GM12878 (cell line): ENCODE results near the gene TTC4.

ENCODE experiments used
- CEBPB ChIP-seq, 2 experiments: fragments of 150-350 bp in 1 of 2; IDR thresholded peaks; 2 replicates each; pipeline ENCODE4 v1.6.1; 2012 to 2014; ENCODE audit warnings: low read depth in 2 of 2, low read length in 2 of 2, borderline replicate concordance in 1 of 2, inconsistent platforms in 1 of 2
- YY1 ChIP-seq: IDR thresholded peaks from 2 replicates; pipeline ENCODE4 v1.6.1; 2011; ENCODE audit warnings: low read depth, mild to moderate bottlenecking, low read length
- TF ChIP-seq, protein P1 (sequence below), 3 experiments: IDR thresholded peaks in 2 of 3; conservative IDR thresholded peaks in 1 of 3; 2 replicates each; pipeline ENCODE4 v1.5.1; 2011; ENCODE audit warnings: low read depth in 3 of 3, low read length in 3 of 3, mild to moderate bottlenecking in 3 of 3, control low read depth in 2 of 3, moderate library complexity in 2 of 3, inconsistent platforms in 1 of 3, mixed read lengths in 1 of 3; ENCODE audit not compliant: control insufficient read depth in 2 of 3, insufficient read depth in 1 of 3; ENCODE audit errors: extremely low read depth in 1 of 3

DNA sequence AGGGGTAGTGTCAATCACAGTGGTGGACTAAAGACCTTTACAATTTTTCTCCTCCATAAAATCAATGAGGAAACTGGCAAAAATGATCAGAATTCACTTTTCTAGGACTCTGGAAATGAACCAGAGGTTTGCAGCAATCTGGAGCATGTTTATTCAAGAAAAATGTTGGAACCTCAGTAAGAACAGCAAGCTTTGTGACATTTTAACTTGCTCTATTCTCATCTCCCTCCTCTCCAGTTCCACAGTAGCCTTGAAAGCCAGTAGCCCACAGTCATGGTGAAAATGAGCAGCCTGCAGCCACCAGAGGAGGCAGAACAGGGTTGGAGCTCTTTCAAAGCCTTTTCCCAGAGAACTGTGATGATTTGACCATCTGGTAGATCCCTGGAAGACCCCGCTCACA lies 9.1 kb downstream of the TTC4 start:
- TF ChIP-seq CEBPB (IDR thresholded peaks at IDR 0.05; ENCODE audit: borderline replicate concordance in 1 of 2, low read depth in 2 of 2, low read length in 2 of 2) (no peak), YY1 (no peak)
- TF ChIP-seq, protein P1, sequence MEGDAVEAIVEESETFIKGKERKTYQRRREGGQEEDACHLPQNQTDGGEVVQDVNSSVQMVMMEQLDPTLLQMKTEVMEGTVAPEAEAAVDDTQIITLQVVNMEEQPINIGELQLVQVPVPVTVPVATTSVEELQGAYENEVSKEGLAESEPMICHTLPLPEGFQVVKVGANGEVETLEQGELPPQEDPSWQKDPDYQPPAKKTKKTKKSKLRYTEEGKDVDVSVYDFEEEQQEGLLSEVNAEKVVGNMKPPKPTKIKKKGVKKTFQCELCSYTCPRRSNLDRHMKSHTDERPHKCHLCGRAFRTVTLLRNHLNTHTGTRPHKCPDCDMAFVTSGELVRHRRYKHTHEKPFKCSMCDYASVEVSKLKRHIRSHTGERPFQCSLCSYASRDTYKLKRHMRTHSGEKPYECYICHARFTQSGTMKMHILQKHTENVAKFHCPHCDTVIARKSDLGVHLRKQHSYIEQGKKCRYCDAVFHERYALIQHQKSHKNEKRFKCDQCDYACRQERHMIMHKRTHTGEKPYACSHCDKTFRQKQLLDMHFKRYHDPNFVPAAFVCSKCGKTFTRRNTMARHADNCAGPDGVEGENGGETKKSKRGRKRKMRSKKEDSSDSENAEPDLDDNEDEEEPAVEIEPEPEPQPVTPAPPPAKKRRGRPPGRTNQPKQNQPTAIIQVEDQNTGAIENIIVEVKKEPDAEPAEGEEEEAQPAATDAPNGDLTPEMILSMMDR (IDR thresholded peaks at IDR 0.05 in 2 of 3, conservative IDR thresholded peaks at IDR 0.05 in 1 of 3; ENCODE audit: control insufficient read depth in 2 of 3, extremely low read depth in 1 of 3, insufficient read depth in 1 of 3, low read depth in 3 of 3, low read length in 3 of 3), result no peak
